Measurements from ENCODE around the gene DLX3. TPM values are rescaled to one million over a fixed set of nuclear protein-coding genes. Genes with fewer than 3 reads are reported as not detected.
"Not testable (repeated sequence)": the region's sequence is repeated elsewhere in the genome, so short reads cannot be mapped to it uniquely, and the experiment has no call there.

Gene DLX3
- not detected for total RNA-seq
- 0 reads per million in 2 donors for total RNA-seq

GRCh38 chr17:49995055-49995738 is at the start of gene DLX3:
TSS of gene DLX3 (minus strand) at chr17:49995224. CDS start at chr17:49994998, 226 bp downstream.
- Mint-ChIP-seq H3K4me1 (peaks cover 30% of the 10 kb centered on the region), H3K36me3 (ENCODE audit: low read depth) (peaks cover 9% of the 10 kb centered on the region)
- ATAC-seq, result no peak

GRCh38 chr17:50044483-50044882 is 49.5 kb upstream of the DLX3 start:
- no peak overlapping the region for H3K27ac Mint-ChIP-seq
- peaks cover 53% of the 10 kb centered on the region for H3K27me3 Mint-ChIP-seq
- DNase-seq (no peak), ATAC-seq (no peak)
- H3K9me3 ChIP-seq (ENCODE audit: control insufficient read depth, low read length, poor library complexity, severe bottlenecking), result no peaks in the 10 kb centered on the region
- no peak overlapping the region for H3K4me3 Mint-ChIP-seq
- H3K36me3 Mint-ChIP-seq (ENCODE audit: low read depth), result no peaks in the 10 kb centered on the region
- H3K4me1 Mint-ChIP-seq, result peaks cover 6% of the 10 kb centered on the region

More at GRCh38 chr17:49995055-49995738, at the start of gene DLX3:
- Mint-ChIP-seq H3K4me3 (peak within 1 kb of the TSS; percentile 95), H3K27ac (peak within 1 kb of the TSS; percentile 10), H3K27me3 (peaks cover 89% of the 10 kb centered on the region)
- DNase-seq, result no peak
- no peaks in the 10 kb centered on the region for H3K9me3 ChIP-seq (ENCODE audit: control insufficient read depth, low read length, poor library complexity, severe bottlenecking)

- no peaks in the 10 kb centered on the region for H3K4me1 Mint-ChIP-seq
- no peaks in the 10 kb centered on the region for H3K36me3 Mint-ChIP-seq (ENCODE audit: low read depth)
- no peaks in the 10 kb centered on the region for H3K9me3 ChIP-seq (ENCODE audit: control insufficient read depth, low read length, poor library complexity, severe bottlenecking)
- no peak overlapping the region for H3K4me3 Mint-ChIP-seq
- H3K27me3 Mint-ChIP-seq, result peaks cover 46% of the 10 kb centered on the region
- no peak for ATAC-seq
- DNase-seq, result no peak
- no peak overlapping the region for H3K27ac Mint-ChIP-seq
Observed at GRCh38 chr17:50043290-50044148, 48.5 kb upstream of the DLX3 start.

- Mint-ChIP-seq H3K27me3 (peaks cover 36% of the 10 kb centered on the region), H3K4me3 (no peak overlapping the region), H3K4me1 (no peaks in the 10 kb centered on the region), H3K36me3 (ENCODE audit: low read depth) (no peaks in the 10 kb centered on the region), H3K27ac (no peak overlapping the region)
- DNase-seq, result no peak
- no peak for ATAC-seq
- no peaks in the 10 kb centered on the region for H3K9me3 ChIP-seq (ENCODE audit: control insufficient read depth, low read length, poor library complexity, severe bottlenecking)
Observed at GRCh38 chr17:50042211-50042610, 47.2 kb upstream of the DLX3 start.

GRCh38 chr17:50040496-50040895 is 45.5 kb upstream of the DLX3 start:
- H3K4me1 Mint-ChIP-seq; H3K27ac Mint-ChIP-seq; H3K36me3 Mint-ChIP-seq (ENCODE audit: low read depth); H3K4me3 Mint-ChIP-seq; ATAC-seq; H3K9me3 ChIP-seq (ENCODE audit: control insufficient read depth, low read length, poor library complexity, severe bottlenecking); DNase-seq: not testable (repeated sequence)
- H3K27me3 Mint-ChIP-seq, result peaks cover 31% of the 10 kb centered on the region

- Mint-ChIP-seq H3K27me3 (peaks cover 27% of the 10 kb centered on the region), H3K36me3 (ENCODE audit: low read depth) (no peaks in the 10 kb centered on the region), H3K4me3 (no peak overlapping the region), H3K4me1 (peaks cover 2% of the 10 kb centered on the region), H3K27ac (no peak overlapping the region)
- ATAC-seq, result no peak
- DNase-seq, result no peak
- no peaks in the 10 kb centered on the region for H3K9me3 ChIP-seq (ENCODE audit: control insufficient read depth, low read length, poor library complexity, severe bottlenecking)
Observed at GRCh38 chr17:50039058-50039457, 44.0 kb upstream of the DLX3 start.

- H3K27ac Mint-ChIP-seq, result no peak overlapping the region
- no peak overlapping the region for H3K4me3 Mint-ChIP-seq
- peaks cover 2% of the 10 kb centered on the region for H3K4me1 Mint-ChIP-seq
- peaks cover 26% of the 10 kb centered on the region for H3K27me3 Mint-ChIP-seq
- no peak for DNase-seq
- H3K36me3 Mint-ChIP-seq (ENCODE audit: low read depth), result no peaks in the 10 kb centered on the region
- no peaks in the 10 kb centered on the region for H3K9me3 ChIP-seq (ENCODE audit: control insufficient read depth, low read length, poor library complexity, severe bottlenecking)
- ATAC-seq, result no peak
Observed at GRCh38 chr17:50037321-50038107, 42.5 kb upstream of the DLX3 start.

GRCh38 chr17:50036455-50037261 is 41.6 kb upstream of the DLX3 start:
- no peaks in the 10 kb centered on the region for H3K9me3 ChIP-seq (ENCODE audit: control insufficient read depth, low read length, poor library complexity, severe bottlenecking)
- Mint-ChIP-seq H3K36me3 (ENCODE audit: low read depth) (no peaks in the 10 kb centered on the region), H3K27ac (no peak overlapping the region), H3K4me3 (no peak overlapping the region), H3K27me3 (peaks cover 19% of the 10 kb centered on the region), H3K4me1 (peaks cover 2% of the 10 kb centered on the region)
- no peak for ATAC-seq
- DNase-seq, result no peak

GRCh38 chr17:50035945-50036344 is 40.9 kb upstream of the DLX3 start:
- DNase-seq (no peak), ATAC-seq (no peak)
- no peak overlapping the region for H3K4me3 Mint-ChIP-seq
- peaks cover 2% of the 10 kb centered on the region for H3K4me1 Mint-ChIP-seq
- no peaks in the 10 kb centered on the region for H3K9me3 ChIP-seq (ENCODE audit: control insufficient read depth, low read length, poor library complexity, severe bottlenecking)
- H3K36me3 Mint-ChIP-seq (ENCODE audit: low read depth), result no peaks in the 10 kb centered on the region
- H3K27me3 Mint-ChIP-seq, result peaks cover 17% of the 10 kb centered on the region
- H3K27ac Mint-ChIP-seq, result no peak overlapping the region

- H3K9me3 ChIP-seq (ENCODE audit: control insufficient read depth, low read length, poor library complexity, severe bottlenecking), result no peaks in the 10 kb centered on the region
- H3K4me1 Mint-ChIP-seq, result peaks cover 2% of the 10 kb centered on the region
- DNase-seq (no peak), ATAC-seq (no peak)
- no peak overlapping the region for H3K27ac Mint-ChIP-seq
- peaks cover 17% of the 10 kb centered on the region for H3K27me3 Mint-ChIP-seq
- no peak overlapping the region for H3K4me3 Mint-ChIP-seq
- no peaks in the 10 kb centered on the region for H3K36me3 Mint-ChIP-seq (ENCODE audit: low read depth)
Observed at GRCh38 chr17:50035421-50035879, 40.4 kb upstream of the DLX3 start.

GRCh38 chr17:50034498-50035364 is 39.7 kb upstream of the DLX3 start:
- no peak overlapping the region for H3K27ac Mint-ChIP-seq
- H3K4me3 Mint-ChIP-seq, result no peak overlapping the region
- no peaks in the 10 kb centered on the region for H3K36me3 Mint-ChIP-seq (ENCODE audit: low read depth)
- no peaks in the 10 kb centered on the region for H3K9me3 ChIP-seq (ENCODE audit: control insufficient read depth, low read length, poor library complexity, severe bottlenecking)
- no peak for DNase-seq
- H3K27me3 Mint-ChIP-seq, result peaks cover 17% of the 10 kb centered on the region
- peaks cover 2% of the 10 kb centered on the region for H3K4me1 Mint-ChIP-seq
- ATAC-seq, result no peak

GRCh38 chr17:50033316-50033715 is 38.3 kb upstream of the DLX3 start:
- H3K36me3 Mint-ChIP-seq (ENCODE audit: low read depth), result no peaks in the 10 kb centered on the region
- H3K27me3 Mint-ChIP-seq, result peaks cover 27% of the 10 kb centered on the region
- ATAC-seq (no peak), DNase-seq (no peak)
- H3K27ac Mint-ChIP-seq, result no peak overlapping the region
- H3K9me3 ChIP-seq (ENCODE audit: control insufficient read depth, low read length, poor library complexity, severe bottlenecking), result no peaks in the 10 kb centered on the region
- H3K4me3 Mint-ChIP-seq, result no peak overlapping the region
- H3K4me1 Mint-ChIP-seq, result peaks cover 4% of the 10 kb centered on the region
